WERI-Rb-1 (cell line): ENCODE measurements around the gene DYRK4.

Experiments
- DNase-seq: peaks from one replicate; pipeline ENCODE4 v3.0.0-alpha.2; 2020
- H3K27ac ChIP-seq: fragments of 250-450 bp; sonication (Bioruptor Pico); 2 replicates; pipeline ENCODE4 v1.5.1; 2020; ENCODE audit warnings: mild to moderate bottlenecking, moderate library complexity
- H3K27me3 ChIP-seq: fragments of 250-450 bp; sonication (Bioruptor Pico); 2 replicates; pipeline ENCODE4 v1.5.1; 2021; ENCODE audit warnings: mild to moderate bottlenecking, low read depth, moderate library complexity; ENCODE audit not compliant: insufficient read depth, severe bottlenecking
- H3K36me3 ChIP-seq: fragments of 250-450 bp; sonication (Bioruptor Pico); 2 replicates; pipeline ENCODE4 v1.5.1; 2020; ENCODE audit warnings: mild to moderate bottlenecking, moderate library complexity
- H3K4me3 ChIP-seq: 2 replicates; pipeline ENCODE4 v1.5.1; 2011; ENCODE audit warnings: low read depth, mild to moderate bottlenecking, control low read depth, low read length
- H3K9me3 ChIP-seq: fragments of 250-450 bp; sonication (Bioruptor Pico); 2 replicates; pipeline ENCODE4 v1.5.1; 2021; ENCODE audit warnings: mild to moderate bottlenecking, moderate library complexity; ENCODE audit not compliant: severe bottlenecking
- TF ChIP-seq, protein P1 (sequence below): IDR thresholded peaks from 2 replicates; pipeline ENCODE4 v1.5.1; 2011; ENCODE audit warnings: low read depth, mild to moderate bottlenecking, control low read depth, inconsistent platforms, low read length

Gene DYRK4

DNA sequence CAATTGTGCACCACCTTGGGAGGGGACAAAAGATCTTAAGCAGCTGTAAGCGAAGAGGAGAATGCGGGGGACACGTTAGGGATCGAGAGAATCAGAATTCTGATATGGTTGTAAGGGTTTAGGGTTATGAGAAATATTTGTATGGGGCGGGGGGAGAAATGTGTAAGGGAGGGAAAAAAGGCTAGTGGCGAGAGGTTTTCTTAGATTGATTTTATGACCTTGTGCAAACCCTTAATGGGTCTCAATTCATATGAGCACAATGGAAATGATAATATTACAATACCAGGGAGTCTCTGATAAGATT lies 87.3 kb downstream of the DYRK4 start:
- DNase-seq, result no peak
- Histone ChIP-seq H3K9me3 (no peaks in the 10 kb centered on the region), H3K27ac (peak overlapping the region; percentile 89), H3K4me3 (peak overlapping the region; percentile 93), H3K27me3 (no peaks in the 10 kb centered on the region), H3K36me3 (peaks cover 10% of the 10 kb centered on the region)
- TF ChIP-seq, protein P1, sequence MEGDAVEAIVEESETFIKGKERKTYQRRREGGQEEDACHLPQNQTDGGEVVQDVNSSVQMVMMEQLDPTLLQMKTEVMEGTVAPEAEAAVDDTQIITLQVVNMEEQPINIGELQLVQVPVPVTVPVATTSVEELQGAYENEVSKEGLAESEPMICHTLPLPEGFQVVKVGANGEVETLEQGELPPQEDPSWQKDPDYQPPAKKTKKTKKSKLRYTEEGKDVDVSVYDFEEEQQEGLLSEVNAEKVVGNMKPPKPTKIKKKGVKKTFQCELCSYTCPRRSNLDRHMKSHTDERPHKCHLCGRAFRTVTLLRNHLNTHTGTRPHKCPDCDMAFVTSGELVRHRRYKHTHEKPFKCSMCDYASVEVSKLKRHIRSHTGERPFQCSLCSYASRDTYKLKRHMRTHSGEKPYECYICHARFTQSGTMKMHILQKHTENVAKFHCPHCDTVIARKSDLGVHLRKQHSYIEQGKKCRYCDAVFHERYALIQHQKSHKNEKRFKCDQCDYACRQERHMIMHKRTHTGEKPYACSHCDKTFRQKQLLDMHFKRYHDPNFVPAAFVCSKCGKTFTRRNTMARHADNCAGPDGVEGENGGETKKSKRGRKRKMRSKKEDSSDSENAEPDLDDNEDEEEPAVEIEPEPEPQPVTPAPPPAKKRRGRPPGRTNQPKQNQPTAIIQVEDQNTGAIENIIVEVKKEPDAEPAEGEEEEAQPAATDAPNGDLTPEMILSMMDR, result no peak

DNA sequence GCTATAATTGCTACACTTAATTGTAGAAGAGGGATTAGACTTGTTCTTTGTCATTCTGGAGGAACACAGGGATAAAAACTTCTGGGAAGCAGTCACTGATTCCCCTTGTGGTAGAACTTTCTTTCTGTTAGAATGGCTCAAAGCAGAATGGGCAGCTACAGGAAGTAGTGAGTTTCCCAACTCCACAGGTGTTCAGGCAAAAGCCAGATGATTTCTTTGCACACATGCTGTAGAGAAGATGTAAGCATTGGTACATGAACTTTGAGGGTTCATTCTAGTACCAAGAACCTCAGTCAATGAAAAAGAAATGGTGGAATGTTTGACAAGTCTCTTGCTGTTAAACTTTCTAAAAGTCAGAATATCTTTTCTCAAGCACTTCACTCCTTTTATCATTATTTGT lies 91.2 kb downstream of the DYRK4 start:
- Histone ChIP-seq H3K9me3 (no peaks in the 10 kb centered on the region), H3K4me3 (no peak overlapping the region), H3K27me3 (no peaks in the 10 kb centered on the region), H3K36me3 (peaks cover 45% of the 10 kb centered on the region), H3K27ac (no peak overlapping the region)
- TF ChIP-seq, protein P1, result no peak
- no peak for DNase-seq

DNA sequence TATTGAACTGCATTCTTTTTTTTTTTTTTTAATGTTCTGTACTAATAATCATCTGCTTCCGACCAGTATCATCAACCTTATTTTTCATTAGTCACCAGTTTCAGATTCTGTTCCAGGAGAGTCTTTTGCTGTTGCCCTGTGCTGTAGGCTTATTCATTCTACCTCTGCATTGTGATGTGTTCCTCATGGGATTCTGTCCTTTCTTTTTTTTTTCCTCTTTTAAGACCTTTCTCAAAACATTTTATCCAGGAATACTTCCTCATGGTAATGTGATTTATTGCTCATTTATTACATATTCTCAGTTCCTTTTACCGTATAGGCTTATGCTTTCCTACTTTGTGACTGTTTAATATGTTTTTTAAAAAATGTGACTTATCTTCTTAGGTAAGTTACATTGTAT lies 91.7 kb downstream of the DYRK4 start:
- Histone ChIP-seq H3K4me3 (no peak overlapping the region), H3K27ac (no peak overlapping the region), H3K9me3 (no peaks in the 10 kb centered on the region), H3K36me3 (peaks cover 47% of the 10 kb centered on the region), H3K27me3 (no peaks in the 10 kb centered on the region)
- TF ChIP-seq, protein P1, result no peak
- DNase-seq, result no peak
